ENCODE results near the gene ERP44.

The ERP44 gene

GRCh38 chr9:99936947-99937587, 161.7 kb downstream of the ERP44 start:
- H3K36me3 ChIP-seq (ENCODE audit: control insufficient read depth in 5 of 5, insufficient read depth in 5 of 5, low read length in 5 of 5) = peaks cover 0 to 16% (median 0%) of the 10 kb centered on the region in 5 donors
- H3K9me3 ChIP-seq (ENCODE audit: control insufficient read depth in 5 of 5, low read length in 5 of 5) = peaks cover 0 to 14% (median 6%) of the 10 kb centered on the region in 5 donors
- H3K9ac ChIP-seq (ENCODE audit: low read length in 5 of 5) = no peak overlapping the region
- H3K4me3 ChIP-seq (ENCODE audit: low read depth in 1 of 5, low read length in 5 of 5) = no peak overlapping the region
- no peak overlapping the region for H3K27ac ChIP-seq (ENCODE audit: low read depth, low read length)
- no peaks in the 10 kb centered on the region for H3K27me3 ChIP-seq (ENCODE audit: control insufficient read depth in 5 of 5, insufficient read depth in 4 of 5, low read length in 5 of 5)
- H3K4me1 ChIP-seq (ENCODE audit: control insufficient read depth in 5 of 5, insufficient read depth in 5 of 5, low read length in 5 of 5) = no peaks in the 10 kb centered on the region

DNA sequence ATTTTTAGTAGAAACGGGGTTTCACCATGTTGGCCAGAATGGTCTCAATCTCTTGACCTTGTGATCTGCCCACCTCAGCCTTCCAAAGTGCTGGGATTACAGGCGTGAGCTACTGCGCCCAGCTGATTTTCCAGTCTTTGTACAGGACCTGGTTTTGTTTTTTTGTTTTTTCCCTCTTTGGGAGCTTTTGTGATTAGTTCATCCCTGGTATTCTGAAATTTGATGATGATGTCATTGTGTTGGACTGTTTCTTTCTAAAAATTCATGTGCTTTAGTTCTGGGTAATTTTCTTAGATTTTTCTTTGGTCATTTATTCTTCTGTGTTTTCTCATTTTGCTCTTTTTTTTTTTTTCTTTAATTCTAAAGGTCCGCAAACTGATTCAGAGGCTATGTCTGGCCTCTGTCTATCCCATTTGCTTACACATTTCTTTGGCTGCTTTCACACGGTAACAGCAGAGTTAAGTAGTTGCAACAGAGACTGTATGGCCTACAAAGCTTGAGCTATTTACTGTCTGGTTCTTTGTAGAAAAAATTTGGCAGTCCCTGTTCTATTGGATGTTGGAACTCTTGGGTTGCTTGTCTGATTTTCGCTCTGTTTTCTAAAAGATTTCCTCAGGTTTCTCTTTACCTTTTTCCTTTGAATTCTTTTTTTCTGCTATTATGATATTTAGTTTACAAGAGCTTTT, 167.5 kb downstream of the ERP44 start:
- H3K36me3 ChIP-seq (ENCODE audit: control insufficient read depth in 5 of 5, insufficient read depth in 5 of 5, low read length in 5 of 5) = peaks cover 0 to 15% (median 4%) of the 10 kb centered on the region in 5 donors
- no peaks in the 10 kb centered on the region for H3K27me3 ChIP-seq (ENCODE audit: control insufficient read depth in 5 of 5, insufficient read depth in 4 of 5, low read length in 5 of 5)
- no peaks in the 10 kb centered on the region for H3K4me1 ChIP-seq (ENCODE audit: control insufficient read depth in 5 of 5, insufficient read depth in 5 of 5, low read length in 5 of 5)
- peaks cover 1 to 4% (median 3%) of the 10 kb centered on the region in 5 donors for H3K9me3 ChIP-seq (ENCODE audit: control insufficient read depth in 5 of 5, low read length in 5 of 5)
- no peak overlapping the region for H3K4me3 ChIP-seq (ENCODE audit: low read depth in 1 of 5, low read length in 5 of 5)
- H3K27ac ChIP-seq (ENCODE audit: low read depth, low read length) = no peak overlapping the region
- no peak overlapping the region for H3K9ac ChIP-seq (ENCODE audit: low read length in 5 of 5)

GRCh38 chr9:99929652-99930051, 169.1 kb downstream of the ERP44 start:
- H3K4me3 ChIP-seq (ENCODE audit: low read depth in 1 of 5, low read length in 5 of 5) = no peak overlapping the region
- H3K36me3 ChIP-seq (ENCODE audit: control insufficient read depth in 5 of 5, insufficient read depth in 5 of 5, low read length in 5 of 5) = peaks cover 0 to 19% (median 4%) of the 10 kb centered on the region in 5 donors
- no peak overlapping the region for H3K27ac ChIP-seq (ENCODE audit: low read depth, low read length)
- no peak overlapping the region for H3K9ac ChIP-seq (ENCODE audit: low read length in 5 of 5)
- H3K9me3 ChIP-seq (ENCODE audit: control insufficient read depth in 5 of 5, low read length in 5 of 5) = peaks cover 4 to 14% (median 6%) of the 10 kb centered on the region in 5 donors
- H3K4me1 ChIP-seq (ENCODE audit: control insufficient read depth in 5 of 5, insufficient read depth in 5 of 5, low read length in 5 of 5) = no peaks in the 10 kb centered on the region
- no peaks in the 10 kb centered on the region for H3K27me3 ChIP-seq (ENCODE audit: control insufficient read depth in 5 of 5, insufficient read depth in 4 of 5, low read length in 5 of 5)

Measured in subcutaneous abdominal adipose tissue (tissue), 5 donors.